ENCODE results near the gene RUBCNL.

DNA sequence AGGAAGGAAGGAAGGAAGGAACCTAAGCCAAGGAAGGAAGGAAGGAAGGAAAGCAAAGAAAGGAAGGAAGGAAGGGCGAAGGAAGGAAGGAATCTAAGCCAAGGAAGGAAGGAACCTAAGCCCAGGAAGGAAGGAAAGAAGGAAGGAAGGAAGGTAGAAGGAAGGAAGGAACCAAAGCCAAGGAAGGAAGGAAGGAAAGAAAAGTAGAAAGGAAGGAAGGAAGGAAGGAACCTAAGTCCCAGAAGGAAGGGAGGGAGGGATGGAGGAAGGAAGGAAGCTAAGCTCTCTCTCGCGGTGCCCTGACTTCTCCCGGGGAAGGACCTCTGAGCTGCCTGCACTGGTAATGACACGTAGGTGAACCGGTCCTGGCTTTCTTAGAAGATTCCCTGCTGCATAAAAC, 1.3 kb upstream of the RUBCNL start:
- TF ChIP-seq CTCF (optimal IDR thresholded peaks at IDR 0.05 in 1 of 3, IDR thresholded peaks at IDR 0.05 in 1 of 3, conservative IDR thresholded peaks at IDR 0.05 in 1 of 3; ENCODE audit: extremely low read depth in 1 of 3, insufficient read depth in 2 of 3, low read length in 3 of 3) (no peak), EZH2 (IDR thresholded peaks at IDR 0.05; ENCODE audit: low read length) (no peak)

All from keratinocyte (primary cell).